GM12875 (cell line): ENCODE measurements around the gene ST6GALNAC3.

ENCODE experiments used
- H3K4me3 ChIP-seq: one replicate; pipeline ENCODE4 v1.5.1; 2011; ENCODE audit warnings: low read depth, low read length, control low read depth
- CTCF ChIP-seq: IDR thresholded peaks from 2 replicates; pipeline ENCODE4 v1.5.1; 2011; ENCODE audit warnings: low read depth, mild to moderate bottlenecking, control low read depth, inconsistent platforms, low read length, moderate library complexity, borderline replicate concordance; ENCODE audit not compliant: insufficient read depth

Gene ST6GALNAC3

GRCh38 chr1:76147917-76148316 is 73.4 kb downstream of the ST6GALNAC3 start:
- no peak overlapping the region for H3K4me3 ChIP-seq
- no peak for TF ChIP-seq CTCF

GRCh38 chr1:76148460-76148859 is 73.9 kb downstream of the ST6GALNAC3 start:
- no peak for TF ChIP-seq CTCF
- no peak overlapping the region for H3K4me3 ChIP-seq

GRCh38 chr1:76153841-76154205 is 79.3 kb downstream of the ST6GALNAC3 start:
- H3K4me3 ChIP-seq = no peak overlapping the region
- no peak for TF ChIP-seq CTCF

- peak overlapping the region; percentile 44 for H3K4me3 ChIP-seq
- peak; percentile 93 for TF ChIP-seq CTCF
These were observed 79.8 kb downstream of the ST6GALNAC3 start for GRCh38 chr1:76154206-76154956.

GRCh38 chr1:76156987-76157386 is 82.4 kb downstream of the ST6GALNAC3 start:
- H3K4me3 ChIP-seq = no peak overlapping the region
- no peak for TF ChIP-seq CTCF

- TF ChIP-seq CTCF = no peak
- H3K4me3 ChIP-seq = no peak overlapping the region
These were observed 83.6 kb downstream of the ST6GALNAC3 start for GRCh38 chr1:76158126-76158525.

- no peak for TF ChIP-seq CTCF
- no peak overlapping the region for H3K4me3 ChIP-seq
These were observed 85.7 kb downstream of the ST6GALNAC3 start for GRCh38 chr1:76160225-76160624.
